Activated naive CD8-positive, alpha-beta T cell treated with anti-CD3 and anti-CD28 coated beads for 36 hours (primary cell): ENCODE measurements around the gene PCDH17. TPM values are rescaled to one million over a fixed set of nuclear protein-coding genes. Genes with fewer than 3 reads are reported as not detected.

ENCODE experiments used
- DNase-seq: peaks from one replicate; pipeline ENCODE4 v3.0.0; 2021
- H3K27ac Mint-ChIP-seq: one replicate; pipeline ENCODE4 v1.8.0; 2022; ENCODE audit warnings: mild to moderate bottlenecking, moderate library complexity, mixed read lengths
- H3K27me3 Mint-ChIP-seq: one replicate; pipeline ENCODE4 v1.8.0; 2022; ENCODE audit warnings: mild to moderate bottlenecking, mixed read lengths
- H3K36me3 Mint-ChIP-seq: one replicate; pipeline ENCODE4 v1.8.0; 2021; ENCODE audit warnings: mild to moderate bottlenecking, mixed read lengths
- H3K4me1 Mint-ChIP-seq: one replicate; pipeline ENCODE4 v1.8.0; 2021; ENCODE audit warnings: mixed read lengths
- H3K4me3 Mint-ChIP-seq: one replicate; pipeline ENCODE4 v1.8.0; 2022; ENCODE audit warnings: mild to moderate bottlenecking, moderate library complexity, mixed read lengths
- H3K9me3 Mint-ChIP-seq: one replicate; pipeline ENCODE4 v1.8.0; 2022; ENCODE audit warnings: mixed read lengths
- total RNA-seq, 2 experiments: library from RNA; stranded (reverse); gene quantifications; one replicate each; pipeline ENCODE4 v1.2.3, GENCODE V29; 2021

The PCDH17 gene
- total RNA-seq, 2 experiments from 2014 or later = not detected

DNA sequence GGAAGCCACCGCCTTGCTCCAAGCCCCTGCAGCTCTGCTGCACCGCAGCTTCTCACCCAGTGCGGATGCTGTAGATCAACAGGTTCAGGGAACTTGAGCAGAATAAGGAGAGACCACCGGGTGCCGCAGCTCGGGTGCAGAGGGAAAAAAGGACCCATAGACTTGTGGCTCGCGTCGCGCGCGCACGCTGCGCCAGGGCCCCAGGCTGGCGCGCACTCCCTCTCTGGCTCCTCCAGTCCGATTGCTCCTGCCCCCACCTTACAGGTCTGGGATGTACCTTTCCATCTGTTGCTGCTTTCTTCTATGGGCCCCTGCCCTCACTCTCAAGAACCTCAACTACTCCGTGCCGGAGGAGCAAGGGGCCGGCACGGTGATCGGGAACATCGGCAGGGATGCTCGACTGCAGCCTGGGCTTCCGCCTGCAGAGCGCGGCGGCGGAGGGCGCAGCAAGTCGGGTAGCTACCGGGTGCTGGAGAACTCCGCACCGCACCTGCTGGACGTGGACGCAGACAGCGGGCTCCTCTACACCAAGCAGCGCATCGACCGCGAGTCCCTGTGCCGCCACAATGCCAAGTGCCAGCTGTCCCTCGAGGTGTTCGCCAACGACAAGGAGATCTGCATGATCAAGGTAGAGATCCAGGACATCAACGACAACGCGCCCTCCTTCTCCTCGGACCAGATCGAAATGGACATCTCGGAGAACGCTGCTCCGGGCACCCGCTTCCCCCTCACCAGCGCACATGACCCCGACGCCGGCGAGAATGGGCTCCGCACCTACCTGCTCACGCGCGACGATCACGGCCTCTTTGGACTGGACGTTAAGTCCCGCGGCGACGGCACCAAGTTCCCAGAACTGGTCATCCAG lies 964 bp downstream of the PCDH17 start:
- Mint-ChIP-seq H3K27me3 (peaks cover 75% of the 10 kb centered on the region), H3K9me3 (peaks cover 10% of the 10 kb centered on the region), H3K4me3 (peak overlapping the region; percentile 60), H3K4me1 (peaks cover 36% of the 10 kb centered on the region), H3K27ac (no peak overlapping the region), H3K36me3 (peaks cover 19% of the 10 kb centered on the region)
- no peak for DNase-seq

DNA sequence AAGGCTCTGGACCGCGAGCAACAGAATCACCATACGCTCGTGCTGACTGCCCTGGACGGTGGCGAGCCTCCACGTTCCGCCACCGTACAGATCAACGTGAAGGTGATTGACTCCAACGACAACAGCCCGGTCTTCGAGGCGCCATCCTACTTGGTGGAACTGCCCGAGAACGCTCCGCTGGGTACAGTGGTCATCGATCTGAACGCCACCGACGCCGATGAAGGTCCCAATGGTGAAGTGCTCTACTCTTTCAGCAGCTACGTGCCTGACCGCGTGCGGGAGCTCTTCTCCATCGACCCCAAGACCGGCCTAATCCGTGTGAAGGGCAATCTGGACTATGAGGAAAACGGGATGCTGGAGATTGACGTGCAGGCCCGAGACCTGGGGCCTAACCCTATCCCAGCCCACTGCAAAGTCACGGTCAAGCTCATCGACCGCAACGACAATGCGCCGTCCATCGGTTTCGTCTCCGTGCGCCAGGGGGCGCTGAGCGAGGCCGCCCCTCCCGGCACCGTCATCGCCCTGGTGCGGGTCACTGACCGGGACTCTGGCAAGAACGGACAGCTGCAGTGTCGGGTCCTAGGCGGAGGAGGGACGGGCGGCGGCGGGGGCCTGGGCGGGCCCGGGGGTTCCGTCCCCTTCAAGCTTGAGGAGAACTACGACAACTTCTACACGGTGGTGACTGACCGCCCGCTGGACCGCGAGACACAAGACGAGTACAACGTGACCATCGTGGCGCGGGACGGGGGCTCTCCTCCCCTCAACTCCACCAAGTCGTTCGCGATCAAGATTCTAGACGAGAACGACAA lies 1.8 kb downstream of the PCDH17 start:
- Mint-ChIP-seq H3K4me1 (peaks cover 36% of the 10 kb centered on the region), H3K9me3 (peaks cover 10% of the 10 kb centered on the region), H3K4me3 (no peak overlapping the region), H3K27me3 (peaks cover 66% of the 10 kb centered on the region), H3K27ac (no peak overlapping the region), H3K36me3 (peaks cover 19% of the 10 kb centered on the region)
- DNase-seq = no peak

DNA sequence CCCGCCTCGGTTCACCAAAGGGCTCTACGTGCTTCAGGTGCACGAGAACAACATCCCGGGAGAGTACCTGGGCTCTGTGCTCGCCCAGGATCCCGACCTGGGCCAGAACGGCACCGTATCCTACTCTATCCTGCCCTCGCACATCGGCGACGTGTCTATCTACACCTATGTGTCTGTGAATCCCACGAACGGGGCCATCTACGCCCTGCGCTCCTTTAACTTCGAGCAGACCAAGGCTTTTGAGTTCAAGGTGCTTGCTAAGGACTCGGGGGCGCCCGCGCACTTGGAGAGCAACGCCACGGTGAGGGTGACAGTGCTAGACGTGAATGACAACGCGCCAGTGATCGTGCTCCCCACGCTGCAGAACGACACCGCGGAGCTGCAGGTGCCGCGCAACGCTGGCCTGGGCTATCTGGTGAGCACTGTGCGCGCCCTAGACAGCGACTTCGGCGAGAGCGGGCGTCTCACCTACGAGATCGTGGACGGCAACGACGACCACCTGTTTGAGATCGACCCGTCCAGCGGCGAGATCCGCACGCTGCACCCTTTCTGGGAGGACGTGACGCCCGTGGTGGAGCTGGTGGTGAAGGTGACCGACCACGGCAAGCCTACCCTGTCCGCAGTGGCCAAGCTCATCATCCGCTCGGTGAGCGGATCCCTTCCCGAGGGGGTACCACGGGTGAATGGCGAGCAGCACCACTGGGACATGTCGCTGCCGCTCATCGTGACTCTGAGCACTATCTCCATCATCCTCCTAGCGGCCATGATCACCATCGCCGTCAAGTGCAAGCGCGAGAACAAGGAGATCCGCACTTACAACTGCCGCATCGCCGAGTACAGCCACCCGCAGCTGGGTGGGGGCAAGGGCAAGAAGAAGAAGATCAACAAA lies 2.6 kb downstream of the PCDH17 start:
- H3K27me3 Mint-ChIP-seq = peaks cover 58% of the 10 kb centered on the region
- no peak overlapping the region for H3K27ac Mint-ChIP-seq

GRCh38 chr13:57634839-57635165 lies 3.3 kb downstream of the PCDH17 start:
- Mint-ChIP-seq H3K27ac (no peak overlapping the region), H3K36me3 (peaks cover 19% of the 10 kb centered on the region), H3K9me3 (peaks cover 10% of the 10 kb centered on the region), H3K27me3 (peaks cover 52% of the 10 kb centered on the region), H3K4me1 (peaks cover 27% of the 10 kb centered on the region), H3K4me3 (no peak overlapping the region)
- no peak for DNase-seq

More for the DNA sequence above, 2.6 kb downstream of the PCDH17 start:
- Mint-ChIP-seq H3K4me3 (no peak overlapping the region), H3K9me3 (peaks cover 10% of the 10 kb centered on the region), H3K4me1 (peaks cover 33% of the 10 kb centered on the region), H3K36me3 (peaks cover 19% of the 10 kb centered on the region)
- DNase-seq = no peak

DNA sequence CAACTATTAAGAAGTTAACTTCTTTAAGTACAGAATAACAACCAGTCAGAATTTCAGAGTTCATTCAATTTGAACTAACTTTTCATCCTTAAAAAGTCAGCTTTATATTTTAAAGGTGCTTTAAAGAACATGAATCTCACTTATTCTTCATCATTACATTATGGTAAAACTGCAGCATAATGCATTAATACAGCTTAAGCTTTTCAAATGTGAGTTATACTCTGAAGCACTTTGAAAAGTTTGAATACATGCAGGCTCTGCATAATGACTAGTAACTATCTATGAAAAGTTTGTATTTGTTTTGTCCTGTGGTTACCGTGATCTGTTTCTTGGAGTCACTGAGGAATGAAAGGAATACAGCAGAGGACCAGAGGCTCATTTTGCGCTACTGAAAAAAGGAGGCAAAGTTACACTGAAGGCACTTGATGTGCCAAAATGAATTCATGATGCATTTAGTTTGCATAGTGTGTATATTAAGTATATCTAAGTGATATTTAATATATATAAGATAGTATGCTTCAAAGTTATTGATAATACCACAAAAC lies 4.1 kb downstream of the PCDH17 start:
- H3K4me1 Mint-ChIP-seq = peaks cover 22% of the 10 kb centered on the region
- H3K4me3 Mint-ChIP-seq = no peak overlapping the region
- DNase-seq = no peak
- H3K27ac Mint-ChIP-seq = no peak overlapping the region
- H3K27me3 Mint-ChIP-seq = peaks cover 44% of the 10 kb centered on the region
- peaks cover 19% of the 10 kb centered on the region for H3K36me3 Mint-ChIP-seq
- H3K9me3 Mint-ChIP-seq = peaks cover 9% of the 10 kb centered on the region

- no peak for DNase-seq
- H3K4me3 Mint-ChIP-seq = no peak overlapping the region
- H3K27ac Mint-ChIP-seq = no peak overlapping the region
- H3K9me3 Mint-ChIP-seq = peaks cover 9% of the 10 kb centered on the region
- peaks cover 11% of the 10 kb centered on the region for H3K36me3 Mint-ChIP-seq
- peaks cover 34% of the 10 kb centered on the region for H3K27me3 Mint-ChIP-seq
- H3K4me1 Mint-ChIP-seq = peaks cover 14% of the 10 kb centered on the region
Observed at GRCh38 chr13:57636816-57637215, 5.3 kb downstream of the PCDH17 start.

DNA sequence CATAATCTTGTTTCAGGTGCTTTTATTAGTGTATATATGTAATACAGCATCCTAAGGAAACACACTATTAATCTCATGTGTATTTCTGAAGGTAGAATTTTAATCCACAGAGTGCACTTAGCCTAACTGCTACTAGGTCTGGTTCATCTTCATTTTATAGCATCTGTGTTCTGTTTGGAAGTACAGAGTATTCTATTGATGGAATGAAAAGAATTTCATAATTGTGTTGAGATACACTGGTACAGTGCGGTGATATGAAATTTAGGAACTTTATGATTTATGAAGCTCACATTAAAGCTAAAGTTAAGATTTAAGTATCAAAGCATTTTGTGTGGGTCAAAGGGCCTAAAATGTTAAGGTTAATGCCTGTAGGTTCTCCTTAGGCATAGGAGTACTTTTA lies 6.0 kb downstream of the PCDH17 start:
- Mint-ChIP-seq H3K4me1 (peaks cover 10% of the 10 kb centered on the region), H3K27ac (no peak overlapping the region), H3K27me3 (peaks cover 27% of the 10 kb centered on the region), H3K36me3 (peaks cover 10% of the 10 kb centered on the region), H3K4me3 (no peak overlapping the region), H3K9me3 (peaks cover 9% of the 10 kb centered on the region)
- no peak for DNase-seq

GRCh38 chr13:57638186-57638890 lies 6.8 kb downstream of the PCDH17 start:
- no peak overlapping the region for H3K4me3 Mint-ChIP-seq

GRCh38 chr13:57640607-57641006 lies 9.1 kb downstream of the PCDH17 start:
- H3K4me3 Mint-ChIP-seq = no peak overlapping the region
- H3K4me1 Mint-ChIP-seq = no peaks in the 10 kb centered on the region
- peaks cover 3% of the 10 kb centered on the region for H3K27me3 Mint-ChIP-seq
- no peaks in the 10 kb centered on the region for H3K36me3 Mint-ChIP-seq
- no peak overlapping the region for H3K27ac Mint-ChIP-seq
- no peak for DNase-seq
- no peaks in the 10 kb centered on the region for H3K9me3 Mint-ChIP-seq

More at GRCh38 chr13:57638186-57638890, 6.8 kb downstream of the PCDH17 start:
- Mint-ChIP-seq H3K9me3 (peaks cover 7% of the 10 kb centered on the region), H3K27me3 (peaks cover 19% of the 10 kb centered on the region), H3K4me1 (peaks cover 3% of the 10 kb centered on the region), H3K27ac (no peak overlapping the region), H3K36me3 (peaks cover 4% of the 10 kb centered on the region)
- DNase-seq = no peak

GRCh38 chr13:57641051-57641450 lies 9.5 kb downstream of the PCDH17 start:
- Mint-ChIP-seq H3K4me3 (no peak overlapping the region), H3K27me3 (peaks cover 3% of the 10 kb centered on the region), H3K36me3 (no peaks in the 10 kb centered on the region), H3K4me1 (no peaks in the 10 kb centered on the region), H3K9me3 (no peaks in the 10 kb centered on the region), H3K27ac (no peak overlapping the region)
- DNase-seq = no peak

DNA sequence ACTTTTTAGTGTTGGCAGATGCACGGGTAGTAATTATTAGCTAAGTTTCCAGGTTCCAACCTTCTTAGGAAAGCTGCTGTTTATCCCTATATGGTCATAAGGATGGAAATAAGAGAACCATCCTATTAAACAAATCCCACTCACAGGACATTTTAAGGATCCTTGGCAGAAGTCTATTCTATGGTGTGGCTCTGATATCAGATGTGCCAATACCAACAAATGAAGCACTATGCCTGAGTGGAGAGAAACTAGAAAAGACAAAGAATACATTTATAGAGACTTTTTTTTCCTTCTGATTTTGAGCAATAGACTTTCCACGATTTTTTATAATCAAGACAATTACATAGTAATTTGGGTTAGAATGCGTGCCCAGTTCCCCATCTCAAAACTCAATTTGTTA lies 12.6 kb downstream of the PCDH17 start:
- Mint-ChIP-seq H3K4me1 (no peaks in the 10 kb centered on the region), H3K4me3 (no peak overlapping the region), H3K9me3 (no peaks in the 10 kb centered on the region), H3K36me3 (no peaks in the 10 kb centered on the region), H3K27me3 (peaks cover 3% of the 10 kb centered on the region), H3K27ac (no peak overlapping the region)
- DNase-seq = no peak

DNA sequence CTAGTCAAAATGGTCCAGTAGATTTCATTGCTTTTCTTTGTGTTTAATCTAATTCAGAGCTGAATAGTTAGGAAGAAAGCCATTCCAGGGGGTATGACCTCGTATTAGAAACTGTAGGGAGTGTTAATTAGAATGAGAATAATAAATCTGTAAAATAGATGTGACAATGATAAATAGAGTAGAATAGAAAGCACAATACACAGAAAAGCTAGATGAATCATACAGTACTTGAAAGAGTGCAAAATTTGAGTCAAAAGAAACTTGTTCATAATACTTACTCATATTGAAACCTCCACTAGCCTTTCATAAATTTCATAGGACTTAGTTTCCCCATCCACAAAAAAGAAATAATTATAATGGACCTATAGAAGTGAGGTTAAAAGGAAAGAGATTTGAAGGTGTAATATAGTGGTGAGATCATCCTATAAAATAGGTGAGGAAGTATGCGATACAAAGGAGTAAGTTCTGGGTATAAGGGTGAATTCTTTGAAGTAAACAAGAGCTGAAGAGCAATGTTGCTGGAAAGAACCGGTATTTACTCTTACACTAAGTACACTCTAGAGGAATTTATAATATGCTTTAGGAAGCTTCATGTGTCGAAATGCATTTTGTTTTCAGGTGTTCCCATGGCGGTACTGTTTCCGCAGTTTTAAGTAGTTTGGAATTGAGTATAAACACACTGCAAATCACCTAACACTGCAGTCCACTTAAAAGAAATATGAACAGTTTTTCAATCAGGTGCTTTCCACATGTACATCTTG lies 21.9 kb downstream of the PCDH17 start:
- no peaks in the 10 kb centered on the region for H3K4me1 Mint-ChIP-seq
- no peak overlapping the region for H3K27ac Mint-ChIP-seq
- H3K4me3 Mint-ChIP-seq = no peak overlapping the region
- DNase-seq = no peak
- no peaks in the 10 kb centered on the region for H3K36me3 Mint-ChIP-seq
- H3K27me3 Mint-ChIP-seq = no peaks in the 10 kb centered on the region
- H3K9me3 Mint-ChIP-seq = no peaks in the 10 kb centered on the region

- DNase-seq = no peak
- Mint-ChIP-seq H3K4me1 (no peaks in the 10 kb centered on the region), H3K36me3 (no peaks in the 10 kb centered on the region), H3K27me3 (no peaks in the 10 kb centered on the region), H3K9me3 (peaks cover 5% of the 10 kb centered on the region), H3K27ac (no peak overlapping the region), H3K4me3 (no peak overlapping the region)
Observed at GRCh38 chr13:57665481-57665880, 33.9 kb downstream of the PCDH17 start.
